Brain microvascular endothelial cell (primary cell): Measurements from ENCODE around the gene CDC42SE2.
"Not testable (repeated sequence)": the region's sequence is repeated elsewhere in the genome, so short reads cannot be mapped to it uniquely, and the experiment has no call there.

Experiments
- DNase-seq: peaks from one replicate; pipeline ENCODE4 v3.0.0-alpha.2; 2020
- H3K27ac ChIP-seq: fragments of 250-450 bp; sonication (Bioruptor Pico); 2 replicates; pipeline ENCODE4 v1.5.1; 2020; ENCODE audit warnings: mild to moderate bottlenecking, moderate library complexity
- H3K27me3 ChIP-seq: fragments of 250-450 bp; sonication (Bioruptor Pico); replicated peaks from 2 replicates; pipeline ENCODE4 v1.5.1; 2020; ENCODE audit warnings: mild to moderate bottlenecking
- H3K36me3 ChIP-seq: fragments of 250-450 bp; sonication (Bioruptor Pico); replicated peaks from 2 replicates; pipeline ENCODE4 v1.5.1; 2020; ENCODE audit warnings: mild to moderate bottlenecking
- H3K4me3 ChIP-seq: 2 replicates; pipeline ENCODE4 v1.5.1; 2011; ENCODE audit warnings: low read depth, mild to moderate bottlenecking, control low read depth, low read length, moderate library complexity
- in situ Hi-C: cut with HindIII; loops from 2 replicates; pipeline ENCODE4 v1.10.0; 2017; ENCODE audit warnings: low sequenced_read_pairs, low pct_ligation_motif_present
- TF ChIP-seq, protein P1 (sequence below): IDR thresholded peaks from 2 replicates; pipeline ENCODE4 v1.5.1; 2011; ENCODE audit warnings: low read depth, mild to moderate bottlenecking, moderate library complexity, low read length, control low read depth, inconsistent platforms; ENCODE audit errors: missing control alignments

Gene CDC42SE2

DNA sequence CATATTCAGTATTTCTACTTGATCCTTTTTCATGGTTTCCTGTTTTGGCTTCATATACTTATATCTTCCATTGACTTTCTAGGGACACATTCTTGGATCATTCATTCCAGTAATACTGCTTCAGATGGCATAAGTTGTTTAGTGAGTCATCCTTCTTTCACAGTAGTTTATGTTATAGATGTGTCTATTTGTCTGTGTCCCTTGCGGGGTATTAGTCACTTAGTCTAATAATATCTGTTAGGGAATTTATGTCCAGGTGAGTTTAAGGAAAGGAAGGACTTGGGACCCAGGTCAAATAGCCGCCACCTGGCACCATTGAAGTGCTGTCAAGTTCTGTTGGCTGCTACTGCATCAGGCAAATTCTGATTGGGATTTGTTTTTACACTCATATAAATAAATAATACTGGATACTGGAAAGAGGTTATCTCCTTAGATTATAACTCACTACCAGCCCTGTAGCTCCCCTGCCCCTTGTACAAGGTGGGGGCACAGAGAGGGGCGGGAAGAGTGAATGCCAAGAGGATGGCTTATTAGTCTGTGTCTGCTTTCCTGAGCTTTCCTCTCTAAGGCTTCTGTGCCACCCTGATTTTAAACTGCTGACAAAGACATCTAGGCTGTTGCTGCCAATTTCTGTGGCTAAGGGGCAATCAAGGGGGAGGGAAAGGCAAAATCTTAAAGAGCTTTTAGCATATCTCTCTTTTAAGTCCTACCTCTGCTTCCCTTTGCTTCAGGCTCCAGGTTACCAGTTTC lies 64.9 kb downstream of the CDC42SE2 start:
- DNase-seq = peak; percentile 17
- in situ Hi-C loops = no loop called here
- H3K27ac ChIP-seq = no peak overlapping the region
- H3K27me3 ChIP-seq = no peaks in the 10 kb centered on the region
- TF ChIP-seq, protein P1, sequence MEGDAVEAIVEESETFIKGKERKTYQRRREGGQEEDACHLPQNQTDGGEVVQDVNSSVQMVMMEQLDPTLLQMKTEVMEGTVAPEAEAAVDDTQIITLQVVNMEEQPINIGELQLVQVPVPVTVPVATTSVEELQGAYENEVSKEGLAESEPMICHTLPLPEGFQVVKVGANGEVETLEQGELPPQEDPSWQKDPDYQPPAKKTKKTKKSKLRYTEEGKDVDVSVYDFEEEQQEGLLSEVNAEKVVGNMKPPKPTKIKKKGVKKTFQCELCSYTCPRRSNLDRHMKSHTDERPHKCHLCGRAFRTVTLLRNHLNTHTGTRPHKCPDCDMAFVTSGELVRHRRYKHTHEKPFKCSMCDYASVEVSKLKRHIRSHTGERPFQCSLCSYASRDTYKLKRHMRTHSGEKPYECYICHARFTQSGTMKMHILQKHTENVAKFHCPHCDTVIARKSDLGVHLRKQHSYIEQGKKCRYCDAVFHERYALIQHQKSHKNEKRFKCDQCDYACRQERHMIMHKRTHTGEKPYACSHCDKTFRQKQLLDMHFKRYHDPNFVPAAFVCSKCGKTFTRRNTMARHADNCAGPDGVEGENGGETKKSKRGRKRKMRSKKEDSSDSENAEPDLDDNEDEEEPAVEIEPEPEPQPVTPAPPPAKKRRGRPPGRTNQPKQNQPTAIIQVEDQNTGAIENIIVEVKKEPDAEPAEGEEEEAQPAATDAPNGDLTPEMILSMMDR = no peak
- no peaks in the 10 kb centered on the region for H3K36me3 ChIP-seq
- no peak overlapping the region for H3K4me3 ChIP-seq

DNA sequence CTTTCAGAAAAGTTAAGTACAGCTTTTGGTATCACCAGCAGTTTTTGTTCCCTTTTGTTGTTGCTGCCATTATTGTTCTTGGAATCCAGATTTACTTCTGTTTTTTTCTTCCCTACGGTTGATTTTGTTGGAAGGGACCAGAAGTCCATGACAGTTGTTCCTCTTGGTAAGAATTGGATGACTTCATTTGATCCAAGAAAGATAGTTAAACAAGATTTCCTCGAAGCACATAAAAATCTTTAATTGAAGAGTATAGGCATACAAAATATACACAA lies 65.4 kb downstream of the CDC42SE2 start:
- DNase-seq = no peak
- Histone ChIP-seq H3K27me3 (no peaks in the 10 kb centered on the region), H3K27ac (no peak overlapping the region), H3K36me3 (no peaks in the 10 kb centered on the region), H3K4me3 (no peak overlapping the region)
- in situ Hi-C loops = no loop called here
- TF ChIP-seq, protein P1 = no peak

DNA sequence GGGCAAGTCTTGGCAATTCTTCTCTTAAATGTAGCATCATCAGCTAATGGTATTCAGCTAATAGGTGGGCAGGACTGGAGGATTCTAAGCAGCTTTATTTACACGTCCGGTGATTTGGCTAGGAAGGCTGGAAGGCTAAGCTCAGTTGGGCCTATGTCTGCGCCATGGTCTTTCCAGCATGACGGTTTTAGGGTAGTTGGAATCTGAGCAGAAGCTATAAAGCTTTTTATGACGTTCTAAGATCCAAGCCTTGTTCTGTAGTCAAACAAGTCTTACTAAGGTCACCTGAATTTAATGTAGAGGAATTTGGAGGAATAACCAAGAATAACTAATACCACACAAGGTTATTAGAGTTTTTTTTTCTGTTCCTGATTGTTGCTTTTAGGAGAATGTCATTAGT lies 66.2 kb downstream of the CDC42SE2 start:
- DNase-seq = no peak
- Histone ChIP-seq H3K4me3 (no peak overlapping the region), H3K27me3 (no peaks in the 10 kb centered on the region), H3K27ac (no peak overlapping the region), H3K36me3 (no peaks in the 10 kb centered on the region)
- TF ChIP-seq, protein P1 = no peak
- in situ Hi-C loops = no loop called here

DNA sequence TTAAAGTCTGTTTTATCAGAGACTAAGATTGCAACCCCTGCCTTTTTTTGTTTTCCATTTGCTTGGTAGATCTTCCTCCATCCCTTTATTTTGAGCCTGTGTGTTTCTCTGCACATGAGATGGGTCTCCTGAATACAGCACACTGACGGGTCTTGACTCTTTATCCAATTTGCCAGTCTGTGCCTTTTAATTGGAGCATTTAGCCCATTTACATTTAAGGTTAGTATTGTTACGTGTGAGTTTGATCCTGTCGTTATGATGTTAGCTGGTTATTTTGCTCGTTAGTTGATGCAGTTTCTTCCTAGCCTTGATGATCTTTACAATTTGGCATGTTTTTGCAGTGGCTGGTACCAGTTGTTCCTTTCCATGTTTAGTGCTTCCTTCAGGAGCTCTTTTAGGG lies 71.9 kb downstream of the CDC42SE2 start:
- in situ Hi-C loops, H3K4me3 ChIP-seq, H3K27ac ChIP-seq, H3K27me3 ChIP-seq, H3K36me3 ChIP-seq, DNase-seq: not testable (repeated sequence)

DNA sequence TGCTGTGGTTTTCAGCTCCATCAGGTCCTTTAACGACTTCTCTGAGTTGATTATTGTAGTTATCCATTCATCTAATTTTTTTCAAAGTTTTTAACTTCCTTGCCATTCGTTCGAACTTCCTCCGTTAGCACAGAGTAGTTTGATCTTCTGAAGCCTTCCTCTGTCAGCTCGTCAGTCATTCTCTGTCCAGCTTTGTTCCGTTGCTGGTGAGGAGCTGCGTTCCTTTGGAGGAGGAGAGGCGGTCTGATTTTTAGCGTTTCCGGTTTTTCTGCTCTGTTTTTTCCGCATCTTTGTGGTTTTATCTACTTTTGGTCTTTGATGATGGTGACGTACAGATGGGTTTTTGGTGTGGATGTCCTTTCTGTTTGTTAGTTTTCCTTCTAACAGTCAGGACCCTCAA lies 72.9 kb downstream of the CDC42SE2 start:
- DNase-seq, H3K27me3 ChIP-seq, H3K27ac ChIP-seq, in situ Hi-C loops, H3K36me3 ChIP-seq, H3K4me3 ChIP-seq: not testable (repeated sequence)

DNA sequence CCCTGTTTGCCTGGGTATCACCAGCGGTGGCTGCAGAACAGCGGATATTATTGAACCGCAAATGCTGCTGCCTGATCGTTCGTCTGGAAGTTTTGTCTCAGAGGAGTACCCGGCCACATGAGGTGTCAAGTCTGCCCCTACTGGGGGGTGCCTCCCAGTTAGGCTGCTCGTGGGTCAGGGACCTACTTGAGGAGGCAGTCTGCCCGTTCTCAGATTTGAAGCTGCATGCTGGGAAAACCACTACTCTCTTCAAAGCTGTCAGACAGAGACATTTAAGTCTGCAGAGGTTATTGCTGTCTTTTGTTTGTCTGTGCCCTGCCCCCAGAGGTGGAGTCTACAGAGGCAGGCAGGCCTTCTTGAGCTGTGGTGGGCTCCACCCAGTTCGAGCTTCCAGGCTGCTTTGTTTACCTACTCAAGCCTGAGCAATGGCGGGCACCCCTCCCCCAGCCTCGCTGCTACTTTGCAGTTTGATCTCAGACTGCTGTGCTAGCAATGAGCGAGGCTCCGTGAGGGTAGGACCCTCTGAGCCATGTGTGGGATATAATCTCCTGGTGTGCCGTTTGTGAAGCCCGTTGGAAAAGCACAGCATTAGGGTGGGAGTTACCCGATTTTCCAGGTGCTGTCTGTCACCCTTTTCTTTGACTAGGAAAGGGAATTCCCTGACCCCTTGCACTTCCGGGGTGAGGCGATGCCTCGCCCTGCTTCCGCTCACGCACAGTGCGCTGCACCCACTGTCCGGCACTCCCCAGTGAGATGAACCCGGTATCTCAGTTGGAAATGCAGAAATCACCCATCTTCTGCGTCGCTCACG lies 73.6 kb downstream of the CDC42SE2 start:
- DNase-seq, H3K27ac ChIP-seq, H3K36me3 ChIP-seq, H3K27me3 ChIP-seq, H3K4me3 ChIP-seq, in situ Hi-C loops: not testable (repeated sequence)

DNA sequence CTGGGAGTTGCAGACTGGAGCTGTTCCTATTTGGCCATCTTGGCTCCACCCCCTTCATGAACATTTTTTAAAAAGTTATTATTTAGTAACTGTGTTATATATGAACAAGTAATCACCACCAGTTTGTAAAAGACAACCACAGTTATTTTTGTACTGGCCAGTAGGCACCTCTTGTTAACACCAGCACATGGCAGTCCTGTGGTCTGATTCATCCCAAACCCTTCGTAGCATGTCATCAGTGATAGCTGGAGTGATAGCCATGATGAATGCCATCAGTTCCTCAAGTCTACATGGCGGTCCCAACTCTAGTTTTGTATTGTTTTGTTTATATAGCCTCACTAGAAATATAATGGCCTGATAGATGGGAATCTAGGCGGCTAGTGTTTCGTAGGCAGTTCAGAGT lies 74.2 kb downstream of the CDC42SE2 start:
- Histone ChIP-seq H3K27me3 (no peaks in the 10 kb centered on the region), H3K4me3 (no peak overlapping the region), H3K27ac (no peak overlapping the region), H3K36me3 (no peaks in the 10 kb centered on the region)
- TF ChIP-seq, protein P1 = no peak
- in situ Hi-C loops = no loop called here
- no peak for DNase-seq

DNA sequence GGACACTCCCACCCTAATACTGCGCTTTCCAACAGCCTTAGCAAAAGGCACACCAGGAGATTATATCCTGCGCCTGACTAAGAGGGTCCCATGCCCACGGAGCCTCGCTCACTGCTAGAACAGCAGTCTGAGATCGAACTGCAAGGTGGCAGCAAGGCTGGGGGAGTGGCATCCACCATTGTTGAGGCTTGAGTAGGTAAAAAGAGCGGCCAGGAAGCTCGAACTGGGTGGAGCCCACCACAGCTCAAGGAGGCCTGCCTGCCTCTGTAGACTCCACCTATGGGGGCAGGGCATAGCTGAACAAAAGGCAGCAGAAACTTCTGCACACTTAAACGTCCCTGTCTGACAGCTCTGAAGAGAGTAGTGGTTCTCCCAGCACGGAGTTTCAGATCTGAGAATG lies 80.4 kb downstream of the CDC42SE2 start:
- DNase-seq, H3K27me3 ChIP-seq, H3K4me3 ChIP-seq, H3K36me3 ChIP-seq, H3K27ac ChIP-seq, in situ Hi-C loops: not testable (repeated sequence)

DNA sequence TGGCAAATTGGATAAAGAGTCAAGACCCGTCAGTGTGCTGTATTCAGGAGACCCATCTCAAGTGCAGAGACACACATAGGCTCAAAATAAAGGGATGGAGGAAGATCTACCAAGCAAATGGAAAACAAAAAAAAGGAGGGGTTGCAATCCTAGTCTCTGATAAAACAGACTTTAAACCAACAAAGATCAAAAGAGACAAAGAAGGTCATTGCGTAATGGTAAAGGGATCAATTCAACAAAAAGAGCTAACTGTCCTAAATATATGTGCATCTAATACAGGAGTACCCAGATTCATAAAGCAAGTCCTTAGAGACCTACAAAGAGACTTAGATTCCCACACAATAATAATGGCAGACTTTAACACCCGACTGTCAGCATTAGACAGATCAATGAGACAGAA lies 82.4 kb downstream of the CDC42SE2 start:
- DNase-seq, H3K36me3 ChIP-seq, H3K27ac ChIP-seq, H3K4me3 ChIP-seq, in situ Hi-C loops, H3K27me3 ChIP-seq: not testable (repeated sequence)
